ENCODE results near the gene GID4.

The GID4 gene

GRCh38 chr17:18041776-18042175, 2.6 kb downstream of the GID4 start:
- in situ Hi-C loops (cut with MboI; ENCODE audit: low sequenced_read_pairs), result loop anchor here (25.0 kb wide), 1 partner anchor 354 kb away; the partner anchor contains the start of gene RAI1

GRCh38 chr17:18042983-18043382, 3.8 kb downstream of the GID4 start:
- in situ Hi-C loops (cut with MboI; ENCODE audit: low sequenced_read_pairs), result loop anchor here (25.0 kb wide), 1 partner anchor 356 kb away; the partner anchor contains the start of gene RAI1

GRCh38 chr17:18043491-18043890, 4.3 kb downstream of the GID4 start:
- in situ Hi-C loops (cut with MboI; ENCODE audit: low sequenced_read_pairs), result loop anchor here (25.0 kb wide), 1 partner anchor 356 kb away; the partner anchor contains the start of gene RAI1

- in situ Hi-C loops (cut with MboI; ENCODE audit: low sequenced_read_pairs), result loop anchor here (25.0 kb wide), 1 partner anchor 357 kb away; the partner anchor contains the start of gene RAI1
Measured at GRCh38 chr17:18044609-18045008, 5.4 kb downstream of the GID4 start.

GRCh38 chr17:18045691-18046350, 6.6 kb downstream of the GID4 start:
- in situ Hi-C loops (cut with MboI; ENCODE audit: low sequenced_read_pairs), result loop anchor here (25.0 kb wide), 1 partner anchor 359 kb away; the partner anchor contains the start of gene RAI1

- in situ Hi-C loops (cut with MboI; ENCODE audit: low sequenced_read_pairs), result no loop called here
Measured at GRCh38 chr17:18055597-18055996, 16.4 kb downstream of the GID4 start.

GRCh38 chr17:18056214-18056613, 17.0 kb downstream of the GID4 start:
- in situ Hi-C loops (cut with MboI; ENCODE audit: low sequenced_read_pairs), result no loop called here

GRCh38 chr17:18059283-18059682, 20.1 kb downstream of the GID4 start:
- in situ Hi-C loops (cut with MboI; ENCODE audit: low sequenced_read_pairs), result no loop called here

GRCh38 chr17:18064053-18064452, 24.8 kb downstream of the GID4 start:
- in situ Hi-C loops (cut with MboI; ENCODE audit: low sequenced_read_pairs), result no loop called here

DNA sequence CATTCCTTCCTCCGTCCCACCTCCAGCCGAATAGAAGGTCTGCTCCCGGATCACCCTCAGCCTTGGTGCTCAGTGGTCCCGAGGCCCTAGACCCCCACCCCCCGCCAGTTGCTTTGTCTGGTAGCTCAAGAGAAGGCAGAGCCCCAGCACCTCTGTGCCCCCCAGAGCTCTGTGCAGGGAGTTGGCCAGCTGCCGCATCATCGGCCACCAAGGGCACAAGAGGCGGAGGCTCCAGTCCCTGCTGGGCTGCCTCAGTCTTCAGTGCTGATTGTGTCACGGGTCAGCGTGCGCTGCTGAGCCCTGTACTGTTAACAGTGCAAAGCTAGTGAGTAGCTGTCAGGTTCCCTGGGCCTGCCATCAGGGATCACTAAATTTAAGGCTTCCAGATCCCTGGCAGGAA, 26.3 kb downstream of the GID4 start:
- in situ Hi-C loops (cut with MboI; ENCODE audit: low sequenced_read_pairs), result no loop called here

GRCh38 chr17:18066866-18067265, 27.7 kb downstream of the GID4 start:
- in situ Hi-C loops (cut with MboI; ENCODE audit: low sequenced_read_pairs), result no loop called here

- in situ Hi-C loops (cut with MboI; ENCODE audit: low sequenced_read_pairs), result no loop called here
Measured at GRCh38 chr17:18069101-18069500, 29.9 kb downstream of the GID4 start.

GRCh38 chr17:18070861-18071340, 31.7 kb downstream of the GID4 start:
- in situ Hi-C loops (cut with MboI; ENCODE audit: low sequenced_read_pairs), result no loop called here

DNA sequence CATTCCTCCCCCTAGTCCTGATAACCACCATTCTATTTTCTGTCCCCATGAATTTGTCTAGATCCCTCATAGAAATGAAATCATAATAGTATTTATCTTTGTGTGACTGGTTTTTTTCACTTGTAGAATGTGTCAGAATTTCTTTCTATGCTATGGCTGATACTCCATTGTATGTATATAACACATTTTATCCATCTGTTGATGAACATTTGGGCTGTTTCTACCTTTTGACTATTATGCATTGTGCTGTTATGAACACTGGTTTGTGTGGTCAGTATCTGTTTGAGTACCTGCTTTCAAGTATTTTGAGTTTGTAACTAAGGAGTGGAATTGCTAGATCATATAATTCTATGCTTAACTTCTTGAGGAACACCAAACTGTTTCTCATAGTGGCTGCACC, 32.5 kb downstream of the GID4 start:
- in situ Hi-C loops (cut with MboI; ENCODE audit: low sequenced_read_pairs), result no loop called here

DNA sequence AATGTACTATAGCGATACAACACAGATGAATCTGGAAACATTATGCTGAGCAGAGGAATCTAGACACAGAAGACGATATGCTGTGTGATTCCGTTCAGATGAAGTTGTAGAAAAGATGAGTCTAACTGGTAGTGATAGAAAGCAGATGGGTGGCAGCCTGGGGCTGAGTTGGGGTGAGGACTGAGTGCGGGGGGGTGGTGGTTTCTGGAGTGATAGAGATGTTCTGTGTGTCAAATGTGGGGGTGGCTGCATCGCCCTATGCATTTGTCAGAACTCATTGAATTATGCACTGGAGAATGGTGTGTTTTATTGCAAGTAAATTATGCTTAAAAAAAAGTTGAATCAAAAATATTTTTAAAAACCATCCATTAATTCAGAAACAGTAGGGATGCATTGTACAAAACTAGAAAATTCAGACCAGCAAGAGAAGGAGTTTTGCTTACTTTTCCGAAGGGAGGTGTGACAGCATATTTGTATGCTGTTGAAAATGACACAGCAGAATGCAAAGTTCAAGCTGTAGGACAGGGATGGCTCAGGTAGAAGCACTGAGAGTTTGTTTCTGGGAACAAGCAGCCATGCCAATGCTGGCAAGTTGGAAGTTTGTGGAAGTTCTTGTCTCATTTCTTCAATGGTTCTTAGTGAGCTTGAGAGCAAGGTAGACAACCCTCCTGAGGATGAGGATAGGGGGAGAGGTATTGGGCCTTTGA, 35.5 kb downstream of the GID4 start:
- in situ Hi-C loops (cut with MboI; ENCODE audit: low sequenced_read_pairs), result no loop called here

- in situ Hi-C loops (cut with MboI; ENCODE audit: low sequenced_read_pairs), result no loop called here
Measured at GRCh38 chr17:18076936-18077335, 37.7 kb downstream of the GID4 start.

- in situ Hi-C loops (cut with MboI; ENCODE audit: low sequenced_read_pairs), result no loop called here
Measured at GRCh38 chr17:18079543-18079942, 40.3 kb downstream of the GID4 start.

- in situ Hi-C loops (cut with MboI; ENCODE audit: low sequenced_read_pairs), result no loop called here
Measured at GRCh38 chr17:18084256-18084655, 45.0 kb downstream of the GID4 start.

DNA sequence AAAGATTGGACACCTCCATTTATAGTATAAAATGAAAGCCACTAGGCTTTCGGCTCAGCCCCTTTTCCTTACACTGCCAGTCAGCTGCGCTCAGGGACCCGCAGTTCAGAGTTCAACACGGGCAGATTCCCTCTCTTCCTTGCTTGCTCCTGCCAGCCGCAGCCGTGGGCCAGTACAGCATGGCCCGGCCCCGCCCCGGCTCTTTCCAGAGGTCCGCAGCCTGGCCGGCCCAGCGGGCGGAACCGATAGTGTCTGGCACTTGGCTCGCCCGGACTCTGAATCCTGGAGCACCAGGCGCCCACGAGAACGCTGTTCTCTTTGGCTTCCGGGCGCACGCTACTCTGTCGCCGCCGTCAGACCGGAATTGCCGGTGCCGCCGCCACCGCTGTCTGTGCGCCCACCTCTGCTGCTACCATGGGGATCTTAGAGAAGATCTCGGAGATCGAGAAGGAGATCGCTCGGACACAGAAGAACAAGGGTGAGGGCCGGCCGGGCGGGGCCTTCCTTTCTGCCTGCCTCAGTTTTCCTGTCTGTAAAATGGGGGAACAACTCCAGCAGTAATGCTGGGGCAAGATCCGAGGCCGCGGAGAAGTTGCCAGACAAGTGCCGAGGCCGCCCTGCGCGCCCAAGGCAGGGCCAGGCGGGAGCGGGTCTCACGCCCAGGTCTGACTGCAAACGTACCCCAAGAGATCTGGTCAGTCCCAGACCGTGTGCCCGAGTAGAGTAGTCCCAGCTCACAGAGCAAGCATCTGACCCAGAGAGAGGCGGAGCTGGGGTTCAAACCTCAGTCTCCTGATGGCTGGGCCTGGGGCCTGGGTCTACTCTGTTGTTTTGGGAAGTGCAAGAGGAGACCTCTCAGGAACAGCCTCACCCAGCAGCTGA, 48.6 kb downstream of the GID4 start, which contains the start of gene DRG2:
Gene DRG2, plus strand, starts transcription at position 339 of the 882 bp plus-strand sequence. Its CDS starts 76 bp downstream, at position 415.
- in situ Hi-C loops (cut with MboI; ENCODE audit: low sequenced_read_pairs), result no loop called here

DNA sequence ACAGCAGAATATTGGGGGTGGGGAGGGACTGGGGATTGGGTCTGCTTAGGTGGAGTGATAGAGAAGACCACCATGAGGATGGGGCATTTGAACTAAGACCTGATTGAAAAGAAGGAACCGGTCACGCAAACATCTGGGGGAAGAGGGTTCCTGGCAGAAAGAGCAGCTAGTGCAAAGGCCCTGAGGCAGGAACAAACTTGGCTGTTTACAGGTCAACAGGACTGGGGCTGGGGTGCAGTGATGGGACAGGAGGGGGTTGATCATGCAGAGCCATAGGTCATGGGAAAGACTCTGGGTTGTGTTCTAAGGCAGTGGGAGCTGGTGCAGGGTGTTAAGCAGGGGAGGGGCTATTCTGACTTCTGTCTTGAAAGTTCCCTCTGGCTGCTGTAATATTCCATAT, 50.4 kb downstream of the GID4 start:
- in situ Hi-C loops (cut with MboI; ENCODE audit: low sequenced_read_pairs), result no loop called here
